ENCODE measurements around the gene PIK3CD.

Gene PIK3CD

GRCh38 chr1:9651565-9652378 is at the start of gene PIK3CD:
Gene PIK3CD, plus strand, starts transcription at chr1:9651731. Its CDS starts 58,725 bp downstream, at chr1:9710456.
- in situ Hi-C loops (cut with MboI; ENCODE audit: low sequenced_read_pairs), result no loop called here

GRCh38 chr1:9601942-9602793 is 49.4 kb upstream of the PIK3CD start:
- in situ Hi-C loops (cut with MboI; ENCODE audit: low sequenced_read_pairs), result no loop called here

DNA sequence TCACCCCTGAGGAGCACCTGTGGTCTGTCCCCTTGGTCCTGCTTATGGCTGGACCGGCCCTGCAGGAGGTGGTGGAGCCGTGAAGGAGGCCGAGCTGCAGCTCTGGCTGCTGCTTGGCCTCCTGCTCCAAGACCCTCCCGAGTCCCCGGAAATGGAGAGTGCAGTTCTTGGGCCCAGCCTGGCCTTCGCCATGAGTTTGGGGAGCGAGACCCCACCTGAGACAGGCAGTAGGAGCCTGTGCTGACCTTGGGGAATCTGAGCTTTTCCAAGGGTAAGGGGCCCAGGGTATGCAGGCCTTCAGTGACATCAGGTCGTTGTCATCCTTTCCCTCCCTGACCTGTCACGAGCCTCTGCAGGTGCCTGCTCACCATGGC is 48.8 kb upstream of the PIK3CD start:
- in situ Hi-C loops (cut with MboI; ENCODE audit: low sequenced_read_pairs), result no loop called here

GRCh38 chr1:9603307-9603706 is 48.2 kb upstream of the PIK3CD start:
- in situ Hi-C loops (cut with MboI; ENCODE audit: low sequenced_read_pairs), result no loop called here

GRCh38 chr1:9603766-9604753 is 47.5 kb upstream of the PIK3CD start:
- in situ Hi-C loops (cut with MboI; ENCODE audit: low sequenced_read_pairs), result no loop called here

DNA sequence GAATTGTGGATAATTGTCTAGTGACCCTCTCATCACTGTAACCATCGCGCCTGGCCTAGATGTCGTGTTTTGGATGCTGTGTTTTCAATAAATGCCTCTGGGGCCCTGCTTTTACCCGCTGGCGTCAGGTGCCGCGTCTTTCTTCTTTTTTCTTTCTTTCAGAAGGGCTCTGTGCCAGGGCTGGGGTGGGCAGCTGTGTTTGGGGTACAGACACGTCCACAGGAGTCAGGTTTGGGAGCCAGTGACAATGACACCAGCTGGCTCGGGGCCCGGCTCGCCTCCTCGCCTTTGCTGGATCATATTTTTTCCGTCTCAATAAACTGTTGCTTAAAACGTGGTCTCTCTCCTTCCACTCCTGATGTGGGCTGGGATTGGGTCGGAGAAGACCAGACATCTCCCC is 46.7 kb upstream of the PIK3CD start:
- in situ Hi-C loops (cut with MboI; ENCODE audit: low sequenced_read_pairs), result no loop called here

DNA sequence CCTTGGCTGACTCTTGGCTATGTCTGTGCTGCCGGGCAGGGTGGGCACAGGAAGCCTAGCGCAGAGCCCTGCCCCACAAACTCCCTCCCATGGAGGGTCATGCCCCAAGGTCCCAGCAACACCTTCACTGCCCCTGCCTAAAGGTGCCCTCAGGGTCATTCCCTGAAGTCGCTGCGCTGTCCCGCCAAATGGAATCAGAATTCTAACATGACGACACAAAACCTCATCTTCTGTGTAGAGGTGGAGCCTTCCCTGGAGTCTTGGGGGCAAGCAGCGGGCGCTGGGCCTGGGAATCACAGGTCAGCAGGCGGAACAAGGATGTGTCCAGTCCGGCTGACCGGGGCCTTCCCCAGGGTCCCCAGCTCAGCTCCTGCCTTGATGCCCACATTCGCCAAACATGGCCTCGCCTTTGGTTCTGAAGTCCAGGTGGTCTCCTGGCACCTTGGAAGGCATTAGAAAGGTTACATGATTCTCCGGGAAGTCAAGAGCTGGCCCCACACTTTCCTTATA is 45.5 kb upstream of the PIK3CD start:
- in situ Hi-C loops (cut with MboI; ENCODE audit: low sequenced_read_pairs), result no loop called here

- in situ Hi-C loops (cut with MboI; ENCODE audit: low sequenced_read_pairs), result no loop called here
These were observed 45.1 kb upstream of the PIK3CD start for GRCh38 chr1:9606458-9606857.

DNA sequence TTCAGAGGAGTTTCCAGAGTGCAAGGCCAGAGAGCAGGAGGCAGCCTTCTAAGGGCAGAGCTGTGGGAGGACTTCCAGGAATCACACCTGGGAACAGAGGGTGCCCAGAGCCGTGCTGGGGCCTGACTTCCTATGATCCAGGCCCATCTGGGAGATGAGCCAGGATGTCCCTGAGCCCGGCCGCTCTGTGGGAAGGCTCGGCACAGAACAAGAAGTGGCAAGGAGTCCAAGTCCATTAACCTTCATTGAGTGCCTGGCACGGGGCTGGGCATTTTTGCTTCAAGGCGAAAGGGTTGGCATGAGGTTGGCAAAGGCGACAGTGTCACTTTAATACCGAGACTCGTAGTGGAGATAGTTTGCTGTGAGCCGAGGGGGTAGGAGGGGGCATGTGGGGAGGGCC is 44.6 kb upstream of the PIK3CD start:
- in situ Hi-C loops (cut with MboI; ENCODE audit: low sequenced_read_pairs), result no loop called here

- in situ Hi-C loops (cut with MboI; ENCODE audit: low sequenced_read_pairs), result no loop called here
These were observed 44.2 kb upstream of the PIK3CD start for GRCh38 chr1:9607352-9607751.

GRCh38 chr1:9609998-9610397 is 41.5 kb upstream of the PIK3CD start:
- in situ Hi-C loops (cut with MboI; ENCODE audit: low sequenced_read_pairs), result no loop called here

- in situ Hi-C loops (cut with MboI; ENCODE audit: low sequenced_read_pairs), result no loop called here
These were observed 41.0 kb upstream of the PIK3CD start for GRCh38 chr1:9610548-9610947.

- in situ Hi-C loops (cut with MboI; ENCODE audit: low sequenced_read_pairs), result no loop called here
These were observed 39.8 kb upstream of the PIK3CD start for GRCh38 chr1:9611716-9612115.

DNA sequence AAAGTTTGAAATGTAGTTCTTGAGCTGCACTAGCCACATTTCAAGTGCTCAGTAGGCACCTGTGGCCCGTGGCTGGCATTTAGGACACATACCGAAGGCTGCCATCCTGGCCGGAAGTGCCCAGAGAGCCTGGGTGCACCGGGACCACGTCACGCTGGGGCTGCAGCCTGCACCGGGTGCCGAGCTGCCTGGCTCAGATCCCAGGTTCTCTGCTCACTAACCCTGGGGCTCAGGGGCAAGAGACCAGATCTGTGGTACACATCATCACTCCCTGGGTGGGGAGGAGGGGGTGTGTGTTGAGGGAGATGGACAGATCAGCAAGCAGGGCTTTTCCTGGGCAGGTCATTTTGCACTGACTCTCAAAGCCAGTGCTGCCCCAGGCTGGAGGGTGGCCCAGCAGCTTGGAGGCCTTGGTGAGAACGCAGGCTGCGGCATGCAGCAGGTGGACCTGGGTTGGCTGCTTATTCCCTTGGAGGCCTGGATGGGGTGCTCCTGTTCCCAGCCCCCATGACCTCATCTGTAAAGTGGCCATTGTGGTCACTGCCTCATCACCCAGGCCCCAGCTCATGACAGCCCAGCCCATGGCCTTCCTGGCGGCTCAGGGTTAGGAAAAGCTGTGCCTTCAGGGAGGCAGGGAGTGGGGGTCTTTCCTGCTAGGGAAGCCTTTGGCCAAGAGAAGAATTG is 39.2 kb upstream of the PIK3CD start:
- in situ Hi-C loops (cut with MboI; ENCODE audit: low sequenced_read_pairs), result no loop called here

- in situ Hi-C loops (cut with MboI; ENCODE audit: low sequenced_read_pairs), result no loop called here
These were observed 38.5 kb upstream of the PIK3CD start for GRCh38 chr1:9612871-9613624.

DNA sequence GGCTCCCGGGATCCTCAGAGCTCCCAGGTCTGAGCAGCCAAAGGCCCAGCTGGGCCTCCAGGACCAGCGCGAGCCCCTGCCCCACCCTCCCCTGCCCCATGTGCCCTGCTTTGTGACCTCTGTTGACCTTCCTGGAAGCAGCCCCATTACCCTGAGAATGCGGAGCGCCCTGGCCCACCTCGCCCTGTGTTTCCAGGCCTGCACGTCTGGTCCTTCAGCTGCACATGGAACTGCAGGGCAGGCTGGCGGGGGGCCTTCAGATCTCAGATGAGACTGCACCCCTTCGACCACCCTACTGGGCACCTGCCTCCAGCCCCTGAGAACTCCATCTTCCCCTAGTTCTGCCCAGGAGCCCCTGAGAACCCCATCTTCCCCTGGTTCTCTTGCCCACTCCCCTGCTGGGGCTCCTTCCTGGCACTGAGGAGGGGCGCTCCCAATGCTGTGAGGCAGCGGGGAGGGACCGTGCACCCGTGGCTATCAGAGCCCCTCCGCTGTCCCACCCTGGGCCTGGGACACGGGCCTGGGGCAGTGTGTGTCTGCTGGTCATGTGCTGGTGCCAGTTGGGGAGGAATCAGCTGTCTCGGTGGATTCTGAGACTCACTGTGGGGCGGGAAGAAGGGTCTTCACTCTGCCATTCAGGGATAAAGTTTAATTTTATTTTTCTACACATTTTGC is 37.8 kb upstream of the PIK3CD start:
- in situ Hi-C loops (cut with MboI; ENCODE audit: low sequenced_read_pairs), result no loop called here

GRCh38 chr1:9615316-9616063 is 36.0 kb upstream of the PIK3CD start:
- in situ Hi-C loops (cut with MboI; ENCODE audit: low sequenced_read_pairs), result no loop called here
